Neural cell (in vitro differentiated cells): Measurements from ENCODE around the gene KCNMB2. TPM values are rescaled to one million over a fixed set of nuclear protein-coding genes. Genes with fewer than 3 reads are reported as not detected.
"Not testable (repeated sequence)": the region's sequence is repeated elsewhere in the genome, so short reads cannot be mapped to it uniquely, and the experiment has no call there.

Experiments used
- H2AFZ ChIP-seq: fragments of 200-600, 300-800 bp; sonication (generic), shearing (Covaris generic); 2 replicates; pipeline ENCODE4 v1.6.0; 2014; ENCODE audit warnings: low read depth, mild to moderate bottlenecking, antibody characterized with exemption, low read length, moderate library complexity
- H3F3A ChIP-seq: fragments of 200-600 bp; shearing (Covaris generic); 2 replicates; pipeline ENCODE4 v1.6.1; 2016; ENCODE audit warnings: mild to moderate bottlenecking, moderate library complexity, mixed read lengths, antibody characterized with exemption, low read length; ENCODE audit not compliant: insufficient read depth, poor library complexity, severe bottlenecking
- H3K27ac ChIP-seq: fragments of 200-600, 300-800 bp; sonication (generic), shearing (Covaris generic); 2 replicates; pipeline ENCODE4 v1.5.1; 2014; ENCODE audit warnings: mild to moderate bottlenecking, low read length, moderate library complexity
- H3K27me3 ChIP-seq: fragments of 300-800, 200-600 bp; sonication (generic), shearing (Covaris generic); 2 replicates; pipeline ENCODE4 v1.6.0; 2014; ENCODE audit warnings: mild to moderate bottlenecking, low read depth, low read length, moderate library complexity; ENCODE audit not compliant: insufficient read depth
- H3K36me3 ChIP-seq: fragments of 300-800, 200-600 bp; sonication (generic), shearing (Covaris generic); 2 replicates; pipeline ENCODE4 v1.5.1; 2014; ENCODE audit warnings: mild to moderate bottlenecking, antibody characterized with exemption, low read length, moderate library complexity; ENCODE audit not compliant: insufficient read depth
- H3K4me2 ChIP-seq: fragments of 300-800, 200-600 bp; sonication (generic), shearing (Covaris generic); 2 replicates; pipeline ENCODE4 v1.6.0; 2014; ENCODE audit warnings: mild to moderate bottlenecking, low read length
- H3K4me3 ChIP-seq: fragments of 300-800, 200-600 bp; sonication (generic), shearing (Covaris generic); 2 replicates; pipeline ENCODE4 v1.5.1; 2014; ENCODE audit warnings: mild to moderate bottlenecking, low read length, moderate library complexity
- H3K79me2 ChIP-seq: fragments of 200-600 bp; shearing (Covaris generic); replicated peaks from 2 replicates; pipeline ENCODE4 v1.6.0; 2014; ENCODE audit warnings: mild to moderate bottlenecking, low read length, moderate library complexity; ENCODE audit not compliant: insufficient read depth
- H3K9ac ChIP-seq: fragments of 300-800, 200-600 bp; sonication (generic), shearing (Covaris generic); 2 replicates; pipeline ENCODE4 v1.6.1; 2016; ENCODE audit warnings: mild to moderate bottlenecking, low read length, mixed read lengths
- H3K9me2 ChIP-seq: fragments of 200-600 bp; shearing (Covaris generic); 2 replicates; pipeline ENCODE4 v1.6.1; 2016; ENCODE audit warnings: mild to moderate bottlenecking, low read length, mixed read lengths; ENCODE audit not compliant: insufficient read depth
- H3K9me3 ChIP-seq: fragments of 200-600, 300-800 bp; sonication (generic), shearing (Covaris generic); 2 replicates; pipeline ENCODE4 v1.6.1; 2016; ENCODE audit warnings: mild to moderate bottlenecking, mixed run types, low read length, moderate library complexity, mixed read lengths
- H4K20me1 ChIP-seq: fragments of 200-600 bp; shearing (Covaris generic); 2 replicates; pipeline ENCODE4 v1.6.1; 2016; ENCODE audit warnings: mild to moderate bottlenecking, mixed run types; ENCODE audit not compliant: insufficient read depth
- EP300 ChIP-seq: fragments of 450-650 bp; conservative IDR thresholded peaks from 2 replicates; pipeline ENCODE4 v1.6.1; 2014; ENCODE audit warnings: antibody characterized with exemption, mild to moderate bottlenecking, moderate library complexity; ENCODE audit not compliant: poor library complexity, severe bottlenecking
- EZH2 ChIP-seq: fragments of 200-600, 300-800 bp; shearing (Covaris generic), sonication (generic); IDR thresholded peaks from 2 replicates; pipeline ENCODE4 v1.6.1; 2014; ENCODE audit warnings: antibody characterized with exemption, low read length, borderline replicate concordance, mild to moderate bottlenecking; ENCODE audit not compliant: insufficient read depth, poor library complexity, severe bottlenecking
- MXI1 ChIP-seq: fragments of 450-650 bp; conservative IDR thresholded peaks from 2 replicates; pipeline ENCODE4 v1.6.1; 2014; ENCODE audit warnings: antibody characterized with exemption, mild to moderate bottlenecking; ENCODE audit not compliant: poor library complexity, severe bottlenecking
- POLR2AphosphoS5 ChIP-seq: IDR thresholded peaks from 2 replicates; pipeline ENCODE4 v1.6.1; 2012
- RAD21 ChIP-seq: fragments of 450-650 bp; conservative IDR thresholded peaks from 2 replicates; pipeline ENCODE4 v1.6.1; 2014; ENCODE audit warnings: antibody characterized with exemption, mild to moderate bottlenecking, moderate library complexity
- SMC3 ChIP-seq: fragments of 450-650 bp; conservative IDR thresholded peaks from 2 replicates; pipeline ENCODE4 v1.6.1; 2014; ENCODE audit warnings: antibody characterized with exemption, mild to moderate bottlenecking, moderate library complexity; ENCODE audit not compliant: poor library complexity
- TAF1 ChIP-seq: IDR thresholded peaks from 2 replicates; pipeline ENCODE4 v1.6.1; 2012; ENCODE audit warnings: low read depth
- polyA plus RNA-seq: library from polyadenylated mRNA; depleted of rRNA; stranded (reverse); fragments of >200 nt; gene quantifications from 2 replicates; pipeline ENCODE4 v1.2.3, GENCODE V29; 2014
- TF ChIP-seq, protein P1 (sequence below): IDR thresholded peaks from 2 replicates; pipeline ENCODE4 v1.6.1; 2012; ENCODE audit warnings: borderline replicate concordance
- TF ChIP-seq, protein P2 (sequence below): fragments of 450-650 bp; IDR thresholded peaks from 2 replicates; pipeline ENCODE4 v1.5.1; 2014; ENCODE audit warnings: antibody characterized with exemption, mild to moderate bottlenecking, moderate library complexity; ENCODE audit not compliant: poor library complexity, severe bottlenecking

KCNMB2 gene
- polyA plus RNA-seq, 1 donor from 2014 or later = 0.93 TPM

DNA sequence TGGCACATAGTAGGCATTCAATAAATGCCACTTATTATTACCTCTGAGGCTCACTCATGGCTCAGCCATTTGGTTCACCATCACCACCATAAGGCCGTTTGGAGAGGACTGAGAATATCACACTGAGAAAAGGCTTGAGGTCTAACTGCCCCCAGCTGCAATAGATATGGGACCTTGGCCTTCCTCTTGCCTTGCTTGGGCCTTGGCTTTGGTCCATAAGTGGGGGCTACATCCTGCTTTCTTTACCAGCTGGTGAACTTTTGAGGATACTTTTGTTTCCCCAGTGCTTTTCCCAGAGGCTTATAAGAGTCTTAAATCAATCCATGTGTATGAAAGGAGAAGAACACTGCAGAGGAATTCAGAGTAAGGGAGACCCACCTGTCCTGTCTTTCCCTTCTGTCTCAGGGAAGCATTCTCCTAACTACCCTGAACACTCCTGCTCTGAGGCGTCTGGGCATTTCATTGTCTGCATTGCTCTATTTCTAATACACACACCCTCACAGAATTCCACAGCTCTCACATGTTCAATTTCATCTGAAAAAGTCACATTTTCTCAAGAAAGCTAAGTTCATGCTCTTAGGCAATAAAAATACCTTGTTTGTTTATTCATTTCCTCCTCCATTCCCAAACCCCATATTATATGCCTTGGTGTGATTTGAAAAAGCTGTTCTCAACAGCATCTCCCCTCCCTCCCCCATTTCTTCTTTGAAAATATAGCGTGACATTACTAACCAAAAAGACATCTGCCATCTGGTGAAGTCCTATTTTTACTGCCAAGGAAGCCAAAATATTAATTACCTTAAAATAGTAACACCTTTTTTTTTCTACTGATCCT, 22.5 kb upstream of the KCNMB2 start:
- Histone ChIP-seq H2AFZ (no peak overlapping the region), H3K9ac (no peak overlapping the region), H3K9me2 (no peaks in the 10 kb centered on the region), H3K4me2 (no peak overlapping the region), H4K20me1 (no peaks in the 10 kb centered on the region), H3K27me3 (no peaks in the 10 kb centered on the region), H3K79me2 (no peaks in the 10 kb centered on the region), H3K36me3 (no peaks in the 10 kb centered on the region), H3K4me3 (no peak overlapping the region), H3K27ac (no peak overlapping the region), H3F3A (no peaks in the 10 kb centered on the region), H3K9me3 (no peaks in the 10 kb centered on the region)
- TF ChIP-seq EP300 (no peak), MXI1 (no peak), SMC3 (no peak), EZH2 (no peak), RAD21 (no peak), TAF1 (no peak), POLR2AphosphoS5 (no peak)
- TF ChIP-seq, protein P1, sequence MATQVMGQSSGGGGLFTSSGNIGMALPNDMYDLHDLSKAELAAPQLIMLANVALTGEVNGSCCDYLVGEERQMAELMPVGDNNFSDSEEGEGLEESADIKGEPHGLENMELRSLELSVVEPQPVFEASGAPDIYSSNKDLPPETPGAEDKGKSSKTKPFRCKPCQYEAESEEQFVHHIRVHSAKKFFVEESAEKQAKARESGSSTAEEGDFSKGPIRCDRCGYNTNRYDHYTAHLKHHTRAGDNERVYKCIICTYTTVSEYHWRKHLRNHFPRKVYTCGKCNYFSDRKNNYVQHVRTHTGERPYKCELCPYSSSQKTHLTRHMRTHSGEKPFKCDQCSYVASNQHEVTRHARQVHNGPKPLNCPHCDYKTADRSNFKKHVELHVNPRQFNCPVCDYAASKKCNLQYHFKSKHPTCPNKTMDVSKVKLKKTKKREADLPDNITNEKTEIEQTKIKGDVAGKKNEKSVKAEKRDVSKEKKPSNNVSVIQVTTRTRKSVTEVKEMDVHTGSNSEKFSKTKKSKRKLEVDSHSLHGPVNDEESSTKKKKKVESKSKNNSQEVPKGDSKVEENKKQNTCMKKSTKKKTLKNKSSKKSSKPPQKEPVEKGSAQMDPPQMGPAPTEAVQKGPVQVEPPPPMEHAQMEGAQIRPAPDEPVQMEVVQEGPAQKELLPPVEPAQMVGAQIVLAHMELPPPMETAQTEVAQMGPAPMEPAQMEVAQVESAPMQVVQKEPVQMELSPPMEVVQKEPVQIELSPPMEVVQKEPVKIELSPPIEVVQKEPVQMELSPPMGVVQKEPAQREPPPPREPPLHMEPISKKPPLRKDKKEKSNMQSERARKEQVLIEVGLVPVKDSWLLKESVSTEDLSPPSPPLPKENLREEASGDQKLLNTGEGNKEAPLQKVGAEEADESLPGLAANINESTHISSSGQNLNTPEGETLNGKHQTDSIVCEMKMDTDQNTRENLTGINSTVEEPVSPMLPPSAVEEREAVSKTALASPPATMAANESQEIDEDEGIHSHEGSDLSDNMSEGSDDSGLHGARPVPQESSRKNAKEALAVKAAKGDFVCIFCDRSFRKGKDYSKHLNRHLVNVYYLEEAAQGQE = no peak
- TF ChIP-seq, protein P2, sequence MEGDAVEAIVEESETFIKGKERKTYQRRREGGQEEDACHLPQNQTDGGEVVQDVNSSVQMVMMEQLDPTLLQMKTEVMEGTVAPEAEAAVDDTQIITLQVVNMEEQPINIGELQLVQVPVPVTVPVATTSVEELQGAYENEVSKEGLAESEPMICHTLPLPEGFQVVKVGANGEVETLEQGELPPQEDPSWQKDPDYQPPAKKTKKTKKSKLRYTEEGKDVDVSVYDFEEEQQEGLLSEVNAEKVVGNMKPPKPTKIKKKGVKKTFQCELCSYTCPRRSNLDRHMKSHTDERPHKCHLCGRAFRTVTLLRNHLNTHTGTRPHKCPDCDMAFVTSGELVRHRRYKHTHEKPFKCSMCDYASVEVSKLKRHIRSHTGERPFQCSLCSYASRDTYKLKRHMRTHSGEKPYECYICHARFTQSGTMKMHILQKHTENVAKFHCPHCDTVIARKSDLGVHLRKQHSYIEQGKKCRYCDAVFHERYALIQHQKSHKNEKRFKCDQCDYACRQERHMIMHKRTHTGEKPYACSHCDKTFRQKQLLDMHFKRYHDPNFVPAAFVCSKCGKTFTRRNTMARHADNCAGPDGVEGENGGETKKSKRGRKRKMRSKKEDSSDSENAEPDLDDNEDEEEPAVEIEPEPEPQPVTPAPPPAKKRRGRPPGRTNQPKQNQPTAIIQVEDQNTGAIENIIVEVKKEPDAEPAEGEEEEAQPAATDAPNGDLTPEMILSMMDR = no peak

DNA sequence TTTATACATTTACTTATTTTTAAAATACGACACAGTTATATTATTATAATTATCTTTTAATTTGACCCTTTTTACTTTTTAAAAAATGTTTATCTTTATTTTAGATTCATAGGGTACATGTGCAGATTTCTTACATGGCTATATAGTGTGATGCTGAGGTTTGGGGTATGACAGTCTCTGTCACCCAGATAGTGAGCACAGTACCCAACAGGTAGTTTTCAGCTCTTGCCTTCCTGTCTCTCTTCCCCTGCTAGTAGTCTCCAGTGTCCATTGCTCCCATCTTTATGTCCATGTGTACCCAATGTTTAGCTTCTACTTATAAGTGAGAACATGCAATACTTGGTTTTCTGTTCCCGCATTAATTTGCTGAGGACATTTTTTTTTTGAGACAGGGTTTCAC, 21.8 kb upstream of the KCNMB2 start:
- Histone ChIP-seq H3K79me2 (no peaks in the 10 kb centered on the region), H3K27ac (no peak overlapping the region), H2AFZ (no peak overlapping the region), H4K20me1 (no peaks in the 10 kb centered on the region), H3K9me2 (no peaks in the 10 kb centered on the region), H3K9me3 (no peaks in the 10 kb centered on the region), H3K36me3 (no peaks in the 10 kb centered on the region), H3K9ac (no peak overlapping the region), H3K4me3 (no peak overlapping the region), H3K4me2 (no peak overlapping the region), H3K27me3 (no peaks in the 10 kb centered on the region), H3F3A (no peaks in the 10 kb centered on the region)
- TF ChIP-seq POLR2AphosphoS5 = no peak
- no peak for TF ChIP-seq MXI1
- TF ChIP-seq, protein P1 = no peak
- no peak for TF ChIP-seq RAD21
- no peak for TF ChIP-seq SMC3
- no peak for TF ChIP-seq TAF1
- no peak for TF ChIP-seq EZH2

DNA sequence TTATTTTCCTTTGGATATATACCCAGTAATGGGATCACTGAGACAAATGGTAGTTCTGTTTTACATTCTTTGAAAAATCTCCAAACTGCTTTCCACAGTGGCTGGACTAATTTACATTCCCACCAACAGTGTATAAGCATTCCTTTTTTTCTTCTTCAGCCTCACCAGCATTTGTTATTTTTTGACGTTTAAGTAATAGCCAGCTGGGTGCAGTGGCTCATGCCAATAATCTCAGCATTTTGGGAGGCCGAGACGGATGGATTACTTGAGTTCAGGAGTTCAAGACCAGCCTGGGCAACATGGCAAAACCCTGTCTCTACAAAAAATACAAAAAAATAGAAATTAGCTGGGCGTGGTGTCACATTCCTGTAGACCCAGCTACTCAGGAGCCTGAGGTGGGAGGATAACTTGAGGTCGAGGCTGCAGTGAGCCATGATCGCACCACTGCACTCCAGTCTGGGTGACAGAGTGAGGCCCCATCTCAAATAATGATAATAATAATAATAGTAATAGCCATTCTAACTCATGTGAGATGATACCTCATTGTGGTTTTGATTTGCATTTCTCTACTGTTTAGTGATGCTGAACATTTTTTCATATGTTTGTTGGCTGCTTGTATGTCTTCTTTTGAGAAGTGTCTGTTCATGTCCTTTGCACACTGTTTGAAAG, 21.0 kb upstream of the KCNMB2 start:
- H3K9me2 ChIP-seq, H3K4me3 ChIP-seq, H3K79me2 ChIP-seq, H3F3A ChIP-seq, H3K27ac ChIP-seq, H3K36me3 ChIP-seq, H3K27me3 ChIP-seq, H2AFZ ChIP-seq, H4K20me1 ChIP-seq, H3K9me3 ChIP-seq, H3K4me2 ChIP-seq, H3K9ac ChIP-seq: not testable (repeated sequence)
